GM21367 (cell line): ENCODE measurements around the gene FGFR2.

Experiments
- ATAC-seq: cut with Tn5 transposase; IDR thresholded peaks from one replicate; pipeline ENCODE4 v1.9.1; 2021; ENCODE audit not compliant: unreplicated experiment

The FGFR2 gene

GRCh38 chr10:121611393-121612159 lies 13.3 kb upstream of the FGFR2 start:
- no peak for ATAC-seq

- no peak for ATAC-seq
Observed at GRCh38 chr10:121610798-121611323, 12.6 kb upstream of the FGFR2 start.

GRCh38 chr10:121609426-121610380 lies 11.5 kb upstream of the FGFR2 start:
- ATAC-seq, result no peak

GRCh38 chr10:121608469-121609190 lies 10.4 kb upstream of the FGFR2 start:
- ATAC-seq, result no peak

DNA sequence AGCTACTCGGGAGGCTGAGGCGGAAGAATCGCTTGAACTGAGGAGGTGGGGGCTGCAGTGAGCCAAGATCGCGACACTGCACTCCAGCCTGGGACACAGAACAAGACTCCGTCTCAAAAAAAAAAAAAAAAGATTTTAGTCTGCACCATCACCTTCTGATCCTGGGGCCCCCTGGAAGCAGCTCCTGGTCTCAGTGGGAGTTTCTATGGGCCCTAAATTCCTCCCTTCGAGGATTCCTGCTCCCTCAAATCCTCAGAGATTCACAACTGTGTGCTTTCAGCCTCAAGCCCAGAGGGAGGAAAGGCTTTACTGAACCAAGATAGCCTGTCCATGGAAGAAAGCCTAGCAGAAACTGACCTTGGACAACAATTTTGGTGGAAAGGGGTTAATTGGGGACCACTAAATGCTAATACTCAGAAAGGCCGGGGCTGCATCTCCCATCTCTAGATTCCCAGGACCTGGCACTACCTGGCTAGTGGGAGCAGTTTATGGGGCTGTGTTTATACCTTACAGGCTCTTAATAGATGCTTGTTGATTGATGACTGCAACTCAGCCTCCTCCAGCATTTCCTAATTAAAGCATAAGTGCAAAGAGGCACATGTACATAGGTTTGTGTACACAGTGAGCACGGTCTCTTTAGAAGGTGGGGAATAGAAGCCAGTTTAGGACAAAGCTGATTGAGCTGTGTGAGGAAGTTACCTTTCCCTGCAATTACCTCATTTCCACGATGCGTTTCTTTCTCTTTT lies 9.2 kb upstream of the FGFR2 start:
- no peak for ATAC-seq

DNA sequence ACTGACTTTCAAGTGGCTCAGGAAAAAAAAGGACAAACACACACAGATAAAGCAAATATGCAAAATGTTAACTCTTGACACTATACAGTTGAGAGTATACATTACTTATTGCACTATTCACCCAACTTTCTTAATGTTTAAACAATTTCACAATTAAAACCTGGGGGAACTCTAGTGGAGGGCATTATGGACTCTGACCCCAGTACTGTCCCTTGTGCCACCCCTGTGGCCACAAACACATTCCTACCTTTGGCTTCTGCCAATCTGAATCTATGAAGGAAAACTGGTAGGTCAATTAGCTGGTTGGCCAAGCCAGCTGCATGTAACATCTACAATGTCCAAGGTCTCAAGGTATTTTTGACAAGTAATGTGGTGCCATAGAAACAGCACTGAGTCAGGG lies 7.5 kb upstream of the FGFR2 start:
- no peak for ATAC-seq

- ATAC-seq, result no peak
Observed at GRCh38 chr10:121601458-121601857, 3.2 kb upstream of the FGFR2 start.

DNA sequence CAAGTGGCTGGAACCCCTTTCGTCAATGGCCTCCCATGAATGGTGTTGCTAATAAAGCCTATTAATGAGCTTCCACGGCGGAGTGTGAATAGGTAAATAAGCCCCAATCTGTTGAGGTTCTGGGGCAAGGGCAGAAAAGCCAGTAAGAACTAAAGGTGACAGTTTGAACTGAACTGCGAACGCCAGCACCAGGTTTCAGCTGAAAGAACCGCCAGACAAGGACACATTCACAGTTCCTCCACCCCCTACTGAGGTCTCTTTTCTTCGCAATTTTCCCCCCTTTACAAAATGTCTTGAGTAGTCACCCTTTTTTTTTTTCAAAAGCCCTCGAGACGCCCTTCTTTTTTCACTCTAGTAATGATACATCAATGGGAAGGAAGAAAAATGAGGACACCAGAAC lies 2.4 kb upstream of the FGFR2 start:
- no peak for ATAC-seq

GRCh38 chr10:121599947-121600346 lies 1.7 kb upstream of the FGFR2 start:
- ATAC-seq, result no peak

- ATAC-seq, result peak; percentile 10
Observed at GRCh38 chr10:121597504-121598262, 561 bp downstream of the FGFR2 start.

- ATAC-seq, result no peak
Observed at GRCh38 chr10:121596689-121597503, 1.3 kb downstream of the FGFR2 start.

- ATAC-seq, result no peak
Observed at GRCh38 chr10:121595806-121596688, 2.2 kb downstream of the FGFR2 start.

DNA sequence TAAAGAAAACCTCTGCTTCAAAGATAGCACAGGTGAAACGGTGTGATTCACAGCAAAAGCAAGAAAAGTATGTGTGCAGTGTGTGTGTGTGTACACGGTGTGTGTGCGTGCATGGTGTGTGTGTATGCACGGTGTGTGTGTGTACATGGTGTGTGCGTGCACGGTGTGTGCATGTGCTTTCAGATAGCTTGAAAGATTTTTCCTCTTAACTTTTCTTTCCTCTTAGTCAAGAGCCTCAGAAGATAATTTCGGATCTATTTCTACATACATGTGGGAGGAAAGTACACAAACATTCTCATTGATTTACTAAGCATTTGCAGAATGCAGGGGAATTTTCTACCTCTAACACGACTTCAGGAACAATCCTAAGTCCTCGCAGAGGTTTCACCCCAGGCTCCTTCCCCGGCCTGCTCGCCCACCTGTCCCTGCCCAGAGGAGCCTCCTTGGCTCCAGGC lies 2.9 kb downstream of the FGFR2 start:
- no peak for ATAC-seq

- ATAC-seq, result no peak
Observed at GRCh38 chr10:121594623-121595350, 3.5 kb downstream of the FGFR2 start.

GRCh38 chr10:121594076-121594475 lies 4.2 kb downstream of the FGFR2 start:
- no peak for ATAC-seq

DNA sequence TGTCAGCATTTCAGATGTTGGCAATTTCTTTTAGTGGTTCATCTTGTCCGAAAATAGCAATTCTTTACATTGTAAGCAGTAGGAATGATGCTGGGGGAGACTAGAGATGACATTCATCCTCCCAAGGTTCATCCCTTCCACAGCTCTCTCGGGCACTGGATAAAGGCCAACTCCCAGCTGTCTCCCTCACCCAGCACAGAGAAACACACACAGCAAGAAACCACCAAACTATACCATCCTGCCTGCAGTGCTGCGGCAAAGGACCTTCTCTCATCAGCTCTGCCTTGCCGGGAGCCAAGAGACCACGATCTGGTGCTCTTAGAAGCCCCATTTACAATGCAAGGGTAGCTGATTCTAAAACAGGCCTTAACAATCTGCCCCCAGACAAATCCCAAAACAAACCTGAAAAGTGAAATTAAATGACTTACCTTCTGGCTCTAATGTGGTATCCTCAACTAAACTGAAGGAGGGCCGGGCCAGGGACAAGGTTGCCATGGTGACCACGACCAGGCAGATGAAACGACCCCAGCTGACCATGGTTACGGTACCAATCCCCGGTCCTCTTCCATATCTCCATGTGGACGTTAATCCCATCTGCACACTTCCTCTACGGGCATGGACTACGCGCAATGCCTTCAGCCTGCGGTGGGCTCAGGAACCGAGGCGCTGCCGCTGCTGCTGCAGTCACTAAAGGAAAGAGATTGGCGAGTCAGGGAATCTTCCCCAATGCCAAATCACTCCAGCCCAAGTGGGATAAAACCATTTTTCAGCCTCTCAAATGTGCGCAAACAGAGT lies 4.8 kb downstream of the FGFR2 start:
- ATAC-seq, result no peak
